Ecto neural progenitor cell (in vitro differentiated cells): Measurements from ENCODE around the gene SCRT2.
"Not testable (repeated sequence)": the region's sequence is repeated elsewhere in the genome, so short reads cannot be mapped to it uniquely, and the experiment has no call there.

Experiments used
- DNase-seq: peaks from one replicate; pipeline ENCODE4 v3.0.0-alpha.2; 2018; ENCODE audit warnings: low spot score

The SCRT2 gene

DNA sequence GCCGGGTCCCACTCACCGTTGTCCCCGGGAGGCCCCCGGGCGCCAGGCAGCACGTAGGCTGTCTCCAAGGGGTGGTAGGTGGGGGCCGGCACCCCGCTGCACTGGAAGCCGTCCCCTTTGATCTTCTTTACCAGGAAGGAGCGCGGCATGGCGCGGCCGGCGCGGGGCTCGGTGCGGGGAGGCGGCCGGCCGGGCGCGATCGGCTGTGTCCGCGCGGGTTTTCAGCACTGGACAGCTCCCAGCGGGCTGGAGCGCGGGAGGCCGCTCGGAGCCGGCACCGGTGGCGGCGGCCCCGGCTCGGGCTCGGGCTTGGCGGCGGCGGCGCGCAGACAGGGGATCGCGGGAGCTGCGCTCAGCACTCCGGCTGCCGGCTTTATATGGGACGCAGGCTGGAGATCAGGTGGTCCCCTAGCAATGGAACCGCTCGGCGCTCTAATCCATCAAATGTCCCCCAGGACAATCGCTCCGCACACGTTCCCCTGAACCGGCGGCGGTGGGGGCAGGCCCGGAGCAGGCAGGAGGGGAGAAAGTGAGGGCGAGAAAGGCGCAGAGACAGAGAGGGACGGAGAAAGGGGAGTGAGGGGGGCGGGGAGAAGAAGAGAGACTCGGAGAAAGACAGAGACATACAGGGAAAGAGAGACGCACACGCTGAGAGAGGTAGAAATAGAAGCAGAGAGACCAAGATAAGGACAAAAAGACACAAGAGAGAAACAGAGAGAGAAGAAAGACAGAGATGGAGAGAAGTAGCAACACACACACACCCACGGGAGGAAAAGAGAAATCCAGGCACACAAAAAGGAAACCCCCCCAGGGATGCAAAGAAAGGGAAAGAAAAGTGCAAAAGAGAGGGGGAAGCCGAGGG is at the start of gene SCRT2:
Gene SCRT2 (minus strand): TSS at position 350 of the 862 bp plus-strand sequence. CDS start 201 bp downstream, at position 149.
- DNase-seq, result peak; percentile 94

- DNase-seq, result not testable (repeated sequence)
Observed at GRCh38 chr20:724797-725196, 49.2 kb upstream of the SCRT2 start.

DNA sequence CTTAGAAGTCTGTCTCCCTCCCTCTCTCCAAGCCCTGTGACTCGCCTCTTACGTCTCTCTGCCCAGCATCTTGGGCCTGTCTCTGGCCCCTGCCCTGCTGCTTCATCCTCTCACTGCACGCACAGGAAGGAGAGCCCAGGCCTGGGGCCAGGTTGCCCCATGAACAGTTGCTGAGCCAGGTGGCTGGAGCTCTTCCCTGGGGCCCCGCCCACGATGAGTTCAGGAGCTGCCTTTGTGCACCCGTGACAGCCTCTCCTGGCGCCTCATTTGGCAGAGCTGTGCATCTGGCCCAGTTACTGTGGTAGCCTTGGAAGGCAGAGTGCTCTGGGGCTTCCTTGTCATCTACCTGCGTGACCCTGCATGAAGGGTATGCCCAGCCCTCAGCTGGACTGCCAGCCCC is 48.2 kb upstream of the SCRT2 start:
- no peak for DNase-seq

- no peak for DNase-seq
Observed at GRCh38 chr20:722822-723644, 47.4 kb upstream of the SCRT2 start.

GRCh38 chr20:721876-722275 is 46.3 kb upstream of the SCRT2 start:
- no peak for DNase-seq

GRCh38 chr20:719816-720215 is 44.2 kb upstream of the SCRT2 start:
- no peak for DNase-seq

DNA sequence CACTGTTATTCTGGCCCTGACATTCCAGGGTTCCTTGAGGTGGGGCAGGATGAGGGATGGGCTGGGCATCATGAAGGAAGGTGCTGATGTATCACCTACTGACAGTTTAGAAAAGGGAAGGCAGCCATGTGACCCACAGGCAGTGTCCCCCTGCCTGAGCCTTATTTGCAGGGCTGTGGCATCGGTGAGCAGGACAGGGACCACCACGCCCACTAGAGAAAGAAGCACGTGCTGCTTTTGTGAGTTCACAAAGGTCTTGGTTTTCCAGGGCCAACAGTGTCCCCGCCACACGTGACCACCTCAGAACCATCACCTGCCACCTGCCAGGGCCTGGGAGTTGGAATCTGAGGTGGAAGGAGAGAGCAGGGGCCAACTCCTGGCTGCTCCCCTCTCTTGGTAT is 43.5 kb upstream of the SCRT2 start:
- DNase-seq, result no peak

- DNase-seq, result no peak
Observed at GRCh38 chr20:717832-718231, 42.2 kb upstream of the SCRT2 start.

GRCh38 chr20:717271-717670 is 41.7 kb upstream of the SCRT2 start:
- DNase-seq, result no peak

- no peak for DNase-seq
Observed at GRCh38 chr20:714453-714852, 38.9 kb upstream of the SCRT2 start.

DNA sequence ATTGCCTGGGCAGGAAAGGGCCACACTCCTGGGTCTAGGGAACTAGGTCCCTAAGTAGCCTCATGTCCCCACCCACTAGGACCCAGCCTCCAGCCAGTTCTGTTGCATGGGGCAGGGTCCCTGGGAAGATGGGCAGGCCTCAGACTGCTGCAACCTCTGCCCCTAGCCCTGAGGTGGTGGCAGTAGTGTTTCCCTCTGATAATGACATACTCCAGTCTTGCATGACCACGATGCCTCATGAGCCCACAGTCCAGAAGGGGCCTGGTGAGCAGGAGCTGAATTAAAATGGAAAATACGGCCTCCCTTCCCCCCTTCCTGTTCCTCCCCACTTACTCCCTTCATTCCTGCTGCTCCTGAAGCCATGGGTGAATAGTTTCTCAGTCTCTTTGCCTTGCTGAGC is 36.0 kb upstream of the SCRT2 start:
- no peak for DNase-seq

DNA sequence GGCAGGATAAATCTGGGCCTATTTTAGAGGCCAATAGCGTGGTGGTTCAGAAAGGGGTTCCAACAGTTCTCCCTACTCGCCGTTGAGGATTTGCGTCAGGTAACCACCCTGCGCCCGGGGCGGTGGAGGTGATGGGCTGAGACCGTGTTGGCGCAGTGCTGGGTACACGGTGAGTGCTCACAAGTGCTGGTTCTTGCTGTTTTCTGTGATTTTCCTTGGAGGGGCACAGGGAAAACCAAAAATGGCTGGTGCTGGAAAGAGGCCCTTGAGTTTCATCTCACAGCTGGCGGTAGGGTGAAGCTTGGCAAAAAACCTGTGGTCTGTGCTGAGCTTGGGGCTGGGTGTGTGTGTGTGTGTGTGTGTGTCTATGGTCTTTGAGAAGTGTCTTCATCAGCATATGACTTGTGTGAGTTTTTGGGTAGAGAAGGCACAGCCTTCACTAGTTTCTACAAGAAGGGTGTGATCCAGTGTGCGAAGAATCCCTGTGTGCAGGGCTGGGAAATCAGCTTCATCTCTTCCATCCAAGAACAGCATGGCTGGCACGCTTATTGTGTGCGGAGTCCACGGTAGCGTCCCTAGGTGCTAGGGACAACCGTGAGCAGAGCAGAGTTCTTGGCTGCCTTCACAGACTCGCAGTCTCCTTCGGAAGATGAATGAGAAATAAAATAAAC is 35.3 kb upstream of the SCRT2 start:
- no peak for DNase-seq

GRCh38 chr20:709991-710779 is 34.6 kb upstream of the SCRT2 start:
- no peak for DNase-seq

DNA sequence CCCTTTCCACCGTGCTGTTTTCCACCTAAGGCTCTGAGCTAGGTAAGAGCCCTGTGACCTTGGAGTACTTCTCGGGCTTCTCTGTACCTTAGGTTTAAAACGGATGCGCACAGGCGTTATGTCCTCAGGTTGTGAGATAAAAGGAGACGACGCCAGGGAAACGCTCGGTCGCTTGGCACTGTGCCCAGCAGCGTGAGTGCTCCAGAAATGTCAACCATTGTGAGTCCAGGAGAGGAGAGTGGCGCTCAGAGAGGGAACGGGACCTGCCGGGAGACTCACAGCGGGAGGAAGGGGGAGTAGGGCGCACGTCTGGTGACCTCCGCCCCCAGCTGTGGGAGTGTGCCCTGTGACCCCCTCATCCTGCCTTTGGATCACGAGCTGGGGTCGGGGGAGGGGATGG is 33.8 kb upstream of the SCRT2 start:
- DNase-seq, result no peak

GRCh38 chr20:708956-709355 is 33.4 kb upstream of the SCRT2 start:
- no peak for DNase-seq

- DNase-seq, result no peak
Observed at GRCh38 chr20:707451-708110, 32.0 kb upstream of the SCRT2 start.

DNA sequence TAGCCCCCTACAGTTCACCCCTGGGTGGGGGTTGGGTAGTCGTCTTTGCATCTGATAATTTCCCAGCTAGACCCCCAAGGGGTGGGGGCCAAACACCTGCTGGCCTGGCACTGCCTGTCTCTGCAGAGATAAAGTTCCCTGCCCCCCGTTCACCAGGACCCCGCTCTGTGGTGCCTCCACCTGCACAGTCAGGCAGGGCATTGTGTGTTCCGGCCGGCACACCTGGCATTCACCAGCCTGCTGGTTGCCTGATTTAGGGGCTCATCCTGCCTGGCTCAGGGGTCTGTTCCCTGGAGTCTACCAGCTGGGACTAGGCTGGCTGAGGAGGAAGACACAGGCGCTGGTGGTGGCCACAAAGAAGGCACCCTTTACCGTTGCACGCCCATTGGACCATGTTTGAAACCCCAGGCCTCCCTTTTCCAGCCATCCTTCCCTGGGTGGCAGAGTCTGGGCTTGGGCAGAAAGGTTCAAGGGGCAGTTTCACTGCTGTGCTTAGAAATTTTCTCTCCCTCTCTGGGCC is 30.8 kb upstream of the SCRT2 start:
- DNase-seq, result no peak

GRCh38 chr20:704726-705125 is 29.1 kb upstream of the SCRT2 start:
- DNase-seq, result no peak

DNA sequence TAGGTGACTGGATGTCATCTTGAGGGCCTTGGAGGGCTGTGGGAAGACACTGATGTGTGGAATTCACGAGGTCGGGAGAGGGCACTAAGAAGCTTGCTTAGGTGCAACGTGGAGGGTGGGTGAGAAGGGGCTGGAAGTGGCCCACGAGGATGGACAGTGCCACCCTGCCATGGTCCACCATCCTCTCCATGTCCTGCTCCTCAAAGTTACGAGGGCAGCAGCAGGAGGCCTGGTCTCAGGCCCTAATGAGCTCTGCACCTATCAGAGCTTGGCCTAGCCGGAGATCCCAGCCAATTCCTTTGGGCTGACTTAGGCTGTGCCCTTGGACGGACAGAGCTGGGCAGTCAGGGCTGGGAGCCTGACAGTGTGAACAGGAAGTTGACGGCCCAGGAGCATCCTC is 27.8 kb upstream of the SCRT2 start:
- no peak for DNase-seq

- no peak for DNase-seq
Observed at GRCh38 chr20:703006-703405, 27.4 kb upstream of the SCRT2 start.
